GM23338 (cell line): ENCODE data around the gene AFF1. TPM values are rescaled to one million over a fixed set of nuclear protein-coding genes. Genes with fewer than 3 reads are reported as not detected.

Source experiments
- ATAC-seq: fragments of 200-7000 bp; cut with Tn5 transposase; 3 replicates; pipeline ENCODE4 v1.9.1; 2020
- DNase-seq: peaks from one replicate; pipeline ENCODE4 v3.0.0-alpha.2; 2015; ENCODE audit warnings: low spot score
- H2AFZ ChIP-seq: fragments of 200-600 bp; sonication (generic); 2 replicates; pipeline ENCODE4 v1.8.0; 2016; ENCODE audit warnings: antibody characterized with exemption, mild to moderate bottlenecking, moderate library complexity
- H3F3A ChIP-seq: fragments of 200-600 bp; sonication (generic); replicated peaks from 2 replicates; pipeline ENCODE4 v1.8.0; 2017; ENCODE audit warnings: antibody characterized with exemption, mixed run types, low read depth
- H3K27ac ChIP-seq: fragments of 200-600 bp; sonication (generic); 2 replicates; pipeline ENCODE4 v1.6.1; 2016; ENCODE audit warnings: low read depth
- H3K27me3 ChIP-seq: fragments of 200-600 bp; sonication (generic); 2 replicates; pipeline ENCODE4 v1.8.0; 2016; ENCODE audit warnings: mild to moderate bottlenecking, mixed run types, moderate library complexity; ENCODE audit not compliant: insufficient read depth
- H3K36me3 ChIP-seq: fragments of 200-600 bp; sonication (generic); 2 replicates; pipeline ENCODE4 v1.8.0; 2016; ENCODE audit warnings: mild to moderate bottlenecking; ENCODE audit not compliant: insufficient read depth
- H3K4me1 ChIP-seq: fragments of 200-600 bp; sonication (generic); 2 replicates; pipeline ENCODE4 v1.8.0; 2016; ENCODE audit warnings: mild to moderate bottlenecking, moderate library complexity; ENCODE audit not compliant: insufficient read depth
- H3K4me2 ChIP-seq: fragments of 200-600 bp; sonication (generic); 2 replicates; pipeline ENCODE4 v1.7.1; 2017; ENCODE audit warnings: mixed run types
- H3K4me3 ChIP-seq: fragments of 200-600 bp; sonication (generic); 2 replicates; pipeline ENCODE4 v1.6.1; 2016; ENCODE audit warnings: mixed run types
- H3K79me2 ChIP-seq: fragments of 200-600 bp; sonication (generic); replicated peaks from 2 replicates; pipeline ENCODE4 v1.8.0; 2017; ENCODE audit warnings: mild to moderate bottlenecking; ENCODE audit not compliant: insufficient read depth
- H3K9me2 ChIP-seq: fragments of 200-600 bp; sonication (generic); 2 replicates; pipeline ENCODE4 v1.8.0; 2017; ENCODE audit not compliant: insufficient read depth
- H4K20me1 ChIP-seq: fragments of 200-600 bp; sonication (generic); replicated peaks from 2 replicates; pipeline ENCODE4 v1.8.0; 2017; ENCODE audit warnings: mild to moderate bottlenecking; ENCODE audit not compliant: insufficient read depth
- H3K27ac Mint-ChIP-seq: 2 replicates; pipeline ENCODE4 v1.8.0; 2020; ENCODE audit warnings: inconsistent platforms, mild to moderate bottlenecking, moderate library complexity, mixed read lengths
- H3K27me3 Mint-ChIP-seq: 3 replicates; pipeline ENCODE4 v1.8.0; 2022; ENCODE audit warnings: low read depth, mild to moderate bottlenecking, moderate library complexity, mixed read lengths, inconsistent platforms; ENCODE audit not compliant: insufficient read depth, poor library complexity
- H3K36me3 Mint-ChIP-seq: 3 replicates; pipeline ENCODE4 v1.8.0; 2021; ENCODE audit warnings: low read depth, mild to moderate bottlenecking, inconsistent platforms, moderate library complexity, mixed read lengths
- H3K4me1 Mint-ChIP-seq: 3 replicates; pipeline ENCODE4 v1.8.0; 2020; ENCODE audit warnings: mild to moderate bottlenecking, inconsistent platforms, mixed read lengths
- H3K4me3 Mint-ChIP-seq: 3 replicates; pipeline ENCODE4 v1.8.0; 2021; ENCODE audit warnings: moderate library complexity, mild to moderate bottlenecking, inconsistent platforms, mixed read lengths
- H3K9me3 Mint-ChIP-seq: 3 replicates; pipeline ENCODE4 v1.8.0; 2020; ENCODE audit warnings: moderate library complexity, mild to moderate bottlenecking, inconsistent platforms, mixed read lengths
- CREB1 ChIP-seq: fragments of 250-450 bp; sonication (Bioruptor Pico); IDR thresholded peaks from 2 replicates; pipeline ENCODE4 v1.5.0; 2020; ENCODE audit warnings: low read depth, mild to moderate bottlenecking, moderate library complexity
- ETS1 ChIP-seq: IDR thresholded peaks from 2 replicates; pipeline ENCODE4 v1.6.1; 2016; ENCODE audit warnings: antibody characterized with exemption
- EZH2 ChIP-seq: fragments of 200-600 bp; sonication (generic); IDR thresholded peaks from one replicate; pipeline ENCODE4 v1.8.0; 2017; ENCODE audit warnings: antibody characterized with exemption, mild to moderate bottlenecking, low read depth; ENCODE audit not compliant: unreplicated experiment
- EZH2phosphoT487 ChIP-seq: fragments of 200-600 bp; sonication (generic); IDR thresholded peaks from one replicate; pipeline ENCODE4 v1.8.1; 2018; ENCODE audit warnings: antibody characterized with exemption; ENCODE audit not compliant: unreplicated experiment
- JUNB ChIP-seq: IDR thresholded peaks from one replicate; pipeline ENCODE4 v1.6.1; 2016; ENCODE audit warnings: antibody characterized with exemption; ENCODE audit not compliant: unreplicated experiment
- NANOG ChIP-seq: IDR thresholded peaks from 2 replicates; pipeline ENCODE4 v1.6.1; 2016; ENCODE audit warnings: antibody characterized with exemption, borderline replicate concordance
- POLR2AphosphoS5 ChIP-seq: IDR thresholded peaks from 2 replicates; pipeline ENCODE4 v1.6.1; 2016; ENCODE audit warnings: antibody characterized with exemption, low read depth
- STAT1 ChIP-seq: IDR thresholded peaks from one replicate; pipeline ENCODE4 v1.6.1; 2016; ENCODE audit warnings: antibody characterized with exemption; ENCODE audit not compliant: unreplicated experiment
- ZNF114 ChIP-seq: fragments of 250-450 bp; sonication (Bioruptor Pico); IDR thresholded peaks from 2 replicates; pipeline ENCODE4 v1.5.0; 2020; ENCODE audit warnings: mild to moderate bottlenecking, moderate library complexity
- ZNF331 ChIP-seq: fragments of 250-450 bp; sonication (Bioruptor Pico); IDR thresholded peaks from 2 replicates; pipeline ENCODE4 v1.5.0; 2020; ENCODE audit warnings: low read depth, mild to moderate bottlenecking, moderate library complexity
- polyA plus RNA-seq: library from polyadenylated mRNA; unstranded; fragments of >200 nt; fragmentation: Nextera tagmentation; extraction: Ambion mirVana; gene quantifications from 2 replicates; pipeline ENCODE4 v1.2.1, GENCODE V29; 2016
- total RNA-seq: library from RNA; depleted of rRNA; stranded (reverse); fragments of >200 nt; shearing (Covaris generic); gene quantifications from 2 replicates; pipeline ENCODE4 v1.2.3, GENCODE V29; 2014
- TF ChIP-seq, protein P1 (sequence below), 2 experiments: fragments of 200-600 bp in 1 of 2; sonication (generic) in 1 of 2; conservative IDR thresholded peaks; 2 replicates each; pipeline versions ENCODE4 v1.5.1 to v1.6.1; 2016 to 2017; ENCODE audit warnings: antibody characterized with exemption in 2 of 2, low read depth in 2 of 2, mild to moderate bottlenecking in 2 of 2, moderate library complexity in 1 of 2
- TF ChIP-seq, protein P2 (sequence below): IDR thresholded peaks from one replicate; pipeline ENCODE4 v1.6.1; 2018; ENCODE audit warnings: antibody characterized with exemption; ENCODE audit not compliant: unreplicated experiment
- TF ChIP-seq, protein P3 (sequence below): fragments of 250-450 bp; sonication (Bioruptor Pico); IDR thresholded peaks from 2 replicates; pipeline ENCODE4 v1.5.0; 2020; ENCODE audit warnings: mild to moderate bottlenecking, moderate library complexity

AFF1 gene
- total and polyA plus RNA-seq, 2 experiments from 2014 or later: 42.6 to 67.2 TPM

GRCh38 chr4:86924811-86925210, 10.0 kb upstream of the AFF1 start:
- H3K79me2 ChIP-seq: no peaks in the 10 kb centered on the region
- TF ChIP-seq, protein P1, sequence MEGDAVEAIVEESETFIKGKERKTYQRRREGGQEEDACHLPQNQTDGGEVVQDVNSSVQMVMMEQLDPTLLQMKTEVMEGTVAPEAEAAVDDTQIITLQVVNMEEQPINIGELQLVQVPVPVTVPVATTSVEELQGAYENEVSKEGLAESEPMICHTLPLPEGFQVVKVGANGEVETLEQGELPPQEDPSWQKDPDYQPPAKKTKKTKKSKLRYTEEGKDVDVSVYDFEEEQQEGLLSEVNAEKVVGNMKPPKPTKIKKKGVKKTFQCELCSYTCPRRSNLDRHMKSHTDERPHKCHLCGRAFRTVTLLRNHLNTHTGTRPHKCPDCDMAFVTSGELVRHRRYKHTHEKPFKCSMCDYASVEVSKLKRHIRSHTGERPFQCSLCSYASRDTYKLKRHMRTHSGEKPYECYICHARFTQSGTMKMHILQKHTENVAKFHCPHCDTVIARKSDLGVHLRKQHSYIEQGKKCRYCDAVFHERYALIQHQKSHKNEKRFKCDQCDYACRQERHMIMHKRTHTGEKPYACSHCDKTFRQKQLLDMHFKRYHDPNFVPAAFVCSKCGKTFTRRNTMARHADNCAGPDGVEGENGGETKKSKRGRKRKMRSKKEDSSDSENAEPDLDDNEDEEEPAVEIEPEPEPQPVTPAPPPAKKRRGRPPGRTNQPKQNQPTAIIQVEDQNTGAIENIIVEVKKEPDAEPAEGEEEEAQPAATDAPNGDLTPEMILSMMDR (conservative IDR thresholded peaks at IDR 0.05; ENCODE audit: low read depth in 2 of 2): no peak
- TF ChIP-seq EZH2 (no peak), EZH2phosphoT487 (no peak), POLR2AphosphoS5 (no peak), ETS1 (no peak), CREB1 (CRISPR knock-in tag) (no peak), STAT1 (no peak), NANOG (no peak), ZNF331 (CRISPR knock-in tag) (no peak), JUNB (no peak), ZNF114 (CRISPR knock-in tag) (no peak)
- TF ChIP-seq, protein P2, sequence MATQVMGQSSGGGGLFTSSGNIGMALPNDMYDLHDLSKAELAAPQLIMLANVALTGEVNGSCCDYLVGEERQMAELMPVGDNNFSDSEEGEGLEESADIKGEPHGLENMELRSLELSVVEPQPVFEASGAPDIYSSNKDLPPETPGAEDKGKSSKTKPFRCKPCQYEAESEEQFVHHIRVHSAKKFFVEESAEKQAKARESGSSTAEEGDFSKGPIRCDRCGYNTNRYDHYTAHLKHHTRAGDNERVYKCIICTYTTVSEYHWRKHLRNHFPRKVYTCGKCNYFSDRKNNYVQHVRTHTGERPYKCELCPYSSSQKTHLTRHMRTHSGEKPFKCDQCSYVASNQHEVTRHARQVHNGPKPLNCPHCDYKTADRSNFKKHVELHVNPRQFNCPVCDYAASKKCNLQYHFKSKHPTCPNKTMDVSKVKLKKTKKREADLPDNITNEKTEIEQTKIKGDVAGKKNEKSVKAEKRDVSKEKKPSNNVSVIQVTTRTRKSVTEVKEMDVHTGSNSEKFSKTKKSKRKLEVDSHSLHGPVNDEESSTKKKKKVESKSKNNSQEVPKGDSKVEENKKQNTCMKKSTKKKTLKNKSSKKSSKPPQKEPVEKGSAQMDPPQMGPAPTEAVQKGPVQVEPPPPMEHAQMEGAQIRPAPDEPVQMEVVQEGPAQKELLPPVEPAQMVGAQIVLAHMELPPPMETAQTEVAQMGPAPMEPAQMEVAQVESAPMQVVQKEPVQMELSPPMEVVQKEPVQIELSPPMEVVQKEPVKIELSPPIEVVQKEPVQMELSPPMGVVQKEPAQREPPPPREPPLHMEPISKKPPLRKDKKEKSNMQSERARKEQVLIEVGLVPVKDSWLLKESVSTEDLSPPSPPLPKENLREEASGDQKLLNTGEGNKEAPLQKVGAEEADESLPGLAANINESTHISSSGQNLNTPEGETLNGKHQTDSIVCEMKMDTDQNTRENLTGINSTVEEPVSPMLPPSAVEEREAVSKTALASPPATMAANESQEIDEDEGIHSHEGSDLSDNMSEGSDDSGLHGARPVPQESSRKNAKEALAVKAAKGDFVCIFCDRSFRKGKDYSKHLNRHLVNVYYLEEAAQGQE: no peak
- TF ChIP-seq, protein P3, sequence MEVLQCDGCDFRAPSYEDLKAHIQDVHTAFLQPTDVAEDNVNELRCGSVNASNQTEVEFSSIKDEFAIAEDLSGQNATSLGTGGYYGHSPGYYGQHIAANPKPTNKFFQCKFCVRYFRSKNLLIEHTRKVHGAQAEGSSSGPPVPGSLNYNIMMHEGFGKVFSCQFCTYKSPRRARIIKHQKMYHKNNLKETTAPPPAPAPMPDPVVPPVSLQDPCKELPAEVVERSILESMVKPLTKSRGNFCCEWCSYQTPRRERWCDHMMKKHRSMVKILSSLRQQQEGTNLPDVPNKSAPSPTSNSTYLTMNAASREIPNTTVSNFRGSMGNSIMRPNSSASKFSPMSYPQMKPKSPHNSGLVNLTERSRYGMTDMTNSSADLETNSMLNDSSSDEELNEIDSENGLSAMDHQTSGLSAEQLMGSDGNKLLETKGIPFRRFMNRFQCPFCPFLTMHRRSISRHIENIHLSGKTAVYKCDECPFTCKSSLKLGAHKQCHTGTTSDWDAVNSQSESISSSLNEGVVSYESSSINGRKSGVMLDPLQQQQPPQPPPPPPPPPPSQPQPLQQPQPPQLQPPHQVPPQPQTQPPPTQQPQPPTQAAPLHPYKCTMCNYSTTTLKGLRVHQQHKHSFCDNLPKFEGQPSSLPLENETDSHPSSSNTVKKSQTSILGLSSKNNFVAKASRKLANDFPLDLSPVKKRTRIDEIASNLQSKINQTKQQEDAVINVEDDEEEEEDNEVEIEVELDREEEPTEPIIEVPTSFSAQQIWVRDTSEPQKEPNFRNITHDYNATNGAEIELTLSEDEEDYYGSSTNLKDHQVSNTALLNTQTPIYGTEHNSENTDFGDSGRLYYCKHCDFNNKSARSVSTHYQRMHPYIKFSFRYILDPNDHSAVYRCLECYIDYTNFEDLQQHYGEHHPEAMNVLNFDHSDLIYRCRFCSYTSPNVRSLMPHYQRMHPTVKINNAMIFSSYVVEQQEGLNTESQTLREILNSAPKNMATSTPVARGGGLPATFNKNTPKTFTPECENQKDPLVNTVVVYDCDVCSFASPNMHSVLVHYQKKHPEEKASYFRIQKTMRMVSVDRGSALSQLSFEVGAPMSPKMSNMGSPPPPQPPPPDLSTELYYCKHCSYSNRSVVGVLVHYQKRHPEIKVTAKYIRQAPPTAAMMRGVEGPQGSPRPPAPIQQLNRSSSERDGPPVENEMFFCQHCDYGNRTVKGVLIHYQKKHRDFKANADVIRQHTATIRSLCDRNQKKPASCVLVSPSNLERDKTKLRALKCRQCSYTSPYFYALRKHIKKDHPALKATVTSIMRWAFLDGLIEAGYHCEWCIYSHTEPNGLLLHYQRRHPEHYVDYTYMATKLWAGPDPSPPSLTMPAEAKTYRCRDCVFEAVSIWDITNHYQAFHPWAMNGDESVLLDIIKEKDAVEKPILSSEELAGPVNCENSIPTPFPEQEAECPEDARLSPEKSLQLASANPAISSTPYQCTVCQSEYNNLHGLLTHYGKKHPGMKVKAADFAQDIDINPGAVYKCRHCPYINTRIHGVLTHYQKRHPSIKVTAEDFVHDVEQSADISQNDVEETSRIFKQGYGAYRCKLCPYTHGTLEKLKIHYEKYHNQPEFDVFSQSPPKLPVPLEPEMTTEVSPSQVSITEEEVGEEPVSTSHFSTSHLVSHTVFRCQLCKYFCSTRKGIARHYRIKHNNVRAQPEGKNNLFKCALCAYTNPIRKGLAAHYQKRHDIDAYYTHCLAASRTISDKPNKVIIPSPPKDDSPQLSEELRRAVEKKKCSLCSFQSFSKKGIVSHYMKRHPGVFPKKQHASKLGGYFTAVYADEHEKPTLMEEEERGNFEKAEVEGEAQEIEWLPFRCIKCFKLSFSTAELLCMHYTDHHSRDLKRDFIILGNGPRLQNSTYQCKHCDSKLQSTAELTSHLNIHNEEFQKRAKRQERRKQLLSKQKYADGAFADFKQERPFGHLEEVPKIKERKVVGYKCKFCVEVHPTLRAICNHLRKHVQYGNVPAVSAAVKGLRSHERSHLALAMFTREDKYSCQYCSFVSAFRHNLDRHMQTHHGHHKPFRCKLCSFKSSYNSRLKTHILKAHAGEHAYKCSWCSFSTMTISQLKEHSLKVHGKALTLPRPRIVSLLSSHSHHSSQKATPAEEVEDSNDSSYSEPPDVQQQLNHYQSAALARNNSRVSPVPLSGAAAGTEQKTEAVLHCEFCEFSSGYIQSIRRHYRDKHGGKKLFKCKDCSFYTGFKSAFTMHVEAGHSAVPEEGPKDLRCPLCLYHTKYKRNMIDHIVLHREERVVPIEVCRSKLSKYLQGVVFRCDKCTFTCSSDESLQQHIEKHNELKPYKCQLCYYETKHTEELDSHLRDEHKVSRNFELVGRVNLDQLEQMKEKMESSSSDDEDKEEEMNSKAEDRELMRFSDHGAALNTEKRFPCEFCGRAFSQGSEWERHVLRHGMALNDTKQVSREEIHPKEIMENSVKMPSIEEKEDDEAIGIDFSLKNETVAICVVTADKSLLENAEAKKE: no peak
- Mint-ChIP-seq H3K4me1 (peaks cover 8% of the 10 kb centered on the region; the same call in 1 of the 3 replicates), H3K36me3 (peaks cover 10% of the 10 kb centered on the region), H3K4me3 (no peak overlapping the region), H3K27me3 (peaks cover 5% of the 10 kb centered on the region), H3K9me3 (no peaks in the 10 kb centered on the region), H3K27ac (no peak overlapping the region)
- H3K4me2 ChIP-seq: no peak overlapping the region
- H3K4me3 ChIP-seq: no peak overlapping the region
- H3K27me3 ChIP-seq: no peaks in the 10 kb centered on the region
- DNase-seq (no peak), ATAC-seq (no peak)
- no peaks in the 10 kb centered on the region for H3F3A ChIP-seq
- no peaks in the 10 kb centered on the region for H3K36me3 ChIP-seq
- H2AFZ ChIP-seq: no peak overlapping the region
- H4K20me1 ChIP-seq: no peaks in the 10 kb centered on the region
- no peaks in the 10 kb centered on the region for H3K9me2 ChIP-seq
- H3K4me1 ChIP-seq: no peaks in the 10 kb centered on the region
- H3K27ac ChIP-seq: no peak overlapping the region; the same call in 1 of the 2 replicates
